Natural killer cell (primary cell): Measurements from ENCODE around the gene FPR3. TPM values are rescaled to one million over a fixed set of nuclear protein-coding genes. Genes with fewer than 3 reads are reported as not detected.

Experiments
- ATAC-seq, 3 donors: fragments of 150-1000 bp in 2 of 3; fragments of 200-7000 bp in 1 of 3; cut with Tn5 transposase; 1 replicate in 1 of 3; 2 replicates in 2 of 3; pipeline ENCODE4 v1.10.0; 2021; ENCODE audit warnings: mild to moderate bottlenecking in 2 of 3, moderate library complexity in 2 of 3
- DNase-seq, 2 donors: peaks; one replicate each; pipeline versions ENCODE4 v3.0.0 to v3.0.0-alpha.2; 2013 to 2021; ENCODE audit warnings: mixed read lengths in 1 of 2
- H3K27ac ChIP-seq: one replicate; pipeline ENCODE4 v1.5.1; 2013; ENCODE audit warnings: mild to moderate bottlenecking, low read length
- H3K27me3 ChIP-seq: one replicate; pipeline ENCODE4 v1.6.1; 2013; ENCODE audit warnings: low read length; ENCODE audit not compliant: control insufficient read depth, insufficient read depth
- H3K36me3 ChIP-seq: one replicate; pipeline ENCODE4 v1.6.1; 2013; ENCODE audit warnings: low read length; ENCODE audit not compliant: control insufficient read depth, insufficient read depth
- H3K4me1 ChIP-seq: one replicate; pipeline ENCODE4 v1.6.1; 2013; ENCODE audit warnings: low read length; ENCODE audit not compliant: control insufficient read depth, insufficient read depth
- H3K4me3 ChIP-seq: one replicate; pipeline ENCODE4 v1.5.1; 2013; ENCODE audit warnings: low read length
- H3K9me3 ChIP-seq: one replicate; pipeline ENCODE4 v1.6.1; 2013; ENCODE audit warnings: low read length; ENCODE audit not compliant: control insufficient read depth, insufficient read depth
- H3K27ac Mint-ChIP-seq, 2 donors: one replicate each; pipeline ENCODE4 v1.8.0; 2022; ENCODE audit warnings: mild to moderate bottlenecking in 2 of 2, mixed read lengths in 2 of 2, moderate library complexity in 1 of 2
- H3K27me3 Mint-ChIP-seq, 2 donors: one replicate each; pipeline ENCODE4 v1.8.0; 2022; ENCODE audit warnings: low read depth in 2 of 2, mixed read lengths in 2 of 2
- H3K36me3 Mint-ChIP-seq: one replicate; pipeline ENCODE4 v1.8.0; 2022; ENCODE audit warnings: mixed read lengths
- H3K4me1 Mint-ChIP-seq, 2 donors: one replicate each; pipeline ENCODE4 v1.8.0; 2022; ENCODE audit warnings: mixed read lengths in 2 of 2
- H3K4me3 Mint-ChIP-seq: one replicate; pipeline ENCODE4 v1.8.0; 2022; ENCODE audit warnings: mild to moderate bottlenecking, moderate library complexity, mixed read lengths
- H3K9me3 Mint-ChIP-seq, 2 donors: one replicate each; pipeline ENCODE4 v1.8.0; 2022; ENCODE audit warnings: mixed read lengths in 2 of 2
- WGBS: methylation state at CpG from one replicate; pipeline ENCODE4 v1.1.7; 2013; ENCODE audit warnings: missing lambda C conversion rate; ENCODE audit not compliant: insufficient coverage; 5-methylcytosine and 5-hydroxymethylcytosine counted together
- intact Hi-C: fragments of 100-400 bp; cut with micrococcal nuclease; formaldehyde crosslinking; loops from one replicate; pipeline ENCODE4 v1.14.2; 2022
- total RNA-seq, 4 donors: library from RNA; stranded (reverse); fragments of 120-200 nt in 1 of 4; gene quantifications; one replicate each; pipeline versions ENCODE4 v1.2.3 to v1.2.4, GENCODE V29; 2013 to 2022
- TF ChIP-seq, protein P1 (sequence below): fragments of 200-600 bp; IDR thresholded peaks from one replicate; pipeline ENCODE4 v1.8.0; 2022; ENCODE audit warnings: antibody characterized with exemption

Gene FPR3
- total RNA-seq, 3 donors from 2014 or later (not counting 1 experiment from before 2014, with no cell fraction given): 0.28 TPM; not detected in 2

DNA sequence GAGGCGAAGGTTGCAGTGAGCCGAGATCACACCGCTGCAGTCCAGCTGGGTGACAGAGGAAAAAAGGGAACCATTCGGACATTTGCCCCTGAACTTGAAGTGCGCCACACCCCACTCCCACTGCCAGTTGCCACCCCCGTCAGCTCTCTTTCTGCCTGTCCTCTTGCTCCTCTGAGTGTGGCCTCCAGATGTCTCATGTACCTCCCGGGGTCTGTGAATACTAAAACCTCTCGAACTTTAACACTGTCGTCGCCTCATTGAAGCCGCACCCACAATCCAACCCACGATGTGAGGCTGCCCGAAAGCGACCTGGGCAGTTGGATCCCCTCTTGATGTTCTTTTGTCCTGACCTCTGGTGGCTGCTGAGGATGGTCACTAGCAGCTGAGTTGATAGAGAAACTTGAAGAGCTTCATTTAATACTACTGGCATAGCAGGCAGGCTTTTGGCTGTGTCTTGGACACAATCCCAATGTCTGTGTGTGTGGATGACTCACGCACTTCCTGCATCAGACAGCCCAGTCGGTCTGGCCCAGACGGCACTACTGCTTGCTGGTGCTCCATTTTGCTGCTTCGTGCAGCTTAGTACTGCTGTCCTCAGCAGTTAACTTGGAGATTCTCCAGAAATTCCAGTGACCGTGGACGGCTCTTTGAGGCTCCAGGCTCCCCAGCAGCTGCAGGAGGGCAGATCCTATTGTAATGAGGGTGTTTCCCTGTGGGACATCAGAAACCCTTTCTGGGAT, 4.2 kb downstream of the FPR3 start:
- no peak for ATAC-seq
- Mint-ChIP-seq H3K4me1 (no peaks in the 10 kb centered on the region), H3K36me3 (no peaks in the 10 kb centered on the region), H3K27me3 (peaks cover 0 to 14% of the 10 kb centered on the region in 2 donors), H3K9me3 (peaks cover 0 to 2% of the 10 kb centered on the region in 2 donors), H3K4me3 (no peak overlapping the region), H3K27ac (no peak overlapping the region)
- WGBS: 78% methylated on average over 20 of the region's 20 CpGs
- H3K4me3 ChIP-seq: no peak overlapping the region
- no peak overlapping the region for H3K27ac ChIP-seq
- H3K4me1 ChIP-seq: peaks cover 4% of the 10 kb centered on the region
- intact Hi-C loops: no loop called here
- peaks cover 4% of the 10 kb centered on the region for H3K9me3 ChIP-seq
- DNase-seq: no peak
- no peaks in the 10 kb centered on the region for H3K36me3 ChIP-seq
- no peaks in the 10 kb centered on the region for H3K27me3 ChIP-seq
- TF ChIP-seq, protein P1, sequence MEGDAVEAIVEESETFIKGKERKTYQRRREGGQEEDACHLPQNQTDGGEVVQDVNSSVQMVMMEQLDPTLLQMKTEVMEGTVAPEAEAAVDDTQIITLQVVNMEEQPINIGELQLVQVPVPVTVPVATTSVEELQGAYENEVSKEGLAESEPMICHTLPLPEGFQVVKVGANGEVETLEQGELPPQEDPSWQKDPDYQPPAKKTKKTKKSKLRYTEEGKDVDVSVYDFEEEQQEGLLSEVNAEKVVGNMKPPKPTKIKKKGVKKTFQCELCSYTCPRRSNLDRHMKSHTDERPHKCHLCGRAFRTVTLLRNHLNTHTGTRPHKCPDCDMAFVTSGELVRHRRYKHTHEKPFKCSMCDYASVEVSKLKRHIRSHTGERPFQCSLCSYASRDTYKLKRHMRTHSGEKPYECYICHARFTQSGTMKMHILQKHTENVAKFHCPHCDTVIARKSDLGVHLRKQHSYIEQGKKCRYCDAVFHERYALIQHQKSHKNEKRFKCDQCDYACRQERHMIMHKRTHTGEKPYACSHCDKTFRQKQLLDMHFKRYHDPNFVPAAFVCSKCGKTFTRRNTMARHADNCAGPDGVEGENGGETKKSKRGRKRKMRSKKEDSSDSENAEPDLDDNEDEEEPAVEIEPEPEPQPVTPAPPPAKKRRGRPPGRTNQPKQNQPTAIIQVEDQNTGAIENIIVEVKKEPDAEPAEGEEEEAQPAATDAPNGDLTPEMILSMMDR: no peak

DNA sequence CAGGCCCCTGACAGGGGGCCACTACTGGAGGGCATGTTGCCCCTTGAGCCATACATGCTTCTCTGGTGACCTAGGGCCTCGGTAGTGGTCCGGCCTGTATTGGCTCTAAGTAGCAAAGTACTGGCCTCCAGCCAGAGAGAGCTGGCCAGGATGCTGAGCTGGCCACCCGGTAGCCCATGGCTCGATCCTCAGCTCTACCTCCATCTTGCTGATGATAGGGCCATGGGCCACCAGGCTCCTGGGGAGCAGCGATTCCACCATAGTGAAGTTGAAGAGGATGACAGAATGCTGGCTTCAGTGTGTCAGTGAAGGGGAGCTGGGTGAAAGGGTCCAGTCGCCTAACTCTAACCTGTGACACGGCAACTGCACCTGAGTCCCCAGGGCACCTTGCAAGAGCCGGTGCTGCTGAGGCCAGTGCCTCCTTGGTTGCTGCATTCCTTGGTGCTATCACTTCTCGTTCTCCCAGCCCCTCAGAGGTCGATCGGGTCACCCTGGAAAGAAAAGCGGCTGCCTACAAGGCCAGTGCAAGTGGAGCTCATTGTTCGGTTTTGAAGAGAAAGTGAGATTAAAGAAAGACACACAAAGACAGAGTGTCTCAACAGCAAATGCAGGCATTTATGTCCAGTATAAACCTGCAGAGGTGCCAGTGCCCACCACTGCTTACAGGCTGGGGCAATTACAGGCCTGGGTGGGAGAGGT, 5.0 kb downstream of the FPR3 start:
- no peak overlapping the region for H3K27ac Mint-ChIP-seq
- H3K9me3 ChIP-seq: peaks cover 4% of the 10 kb centered on the region
- no peak overlapping the region for H3K27ac ChIP-seq
- H3K36me3 Mint-ChIP-seq: no peaks in the 10 kb centered on the region
- H3K27me3 Mint-ChIP-seq: peaks cover 0 to 14% of the 10 kb centered on the region in 2 donors
- ATAC-seq (no peak), DNase-seq (no peak)
- H3K4me3 Mint-ChIP-seq: no peak overlapping the region
- intact Hi-C loops: no loop called here
- 92% methylated on average over 13 of the region's 13 CpGs for WGBS
- no peaks in the 10 kb centered on the region for H3K36me3 ChIP-seq
- H3K4me3 ChIP-seq: no peak overlapping the region
- H3K27me3 ChIP-seq: no peaks in the 10 kb centered on the region
- H3K4me1 ChIP-seq: peaks cover 4% of the 10 kb centered on the region
- TF ChIP-seq, protein P1: no peak
- H3K9me3 Mint-ChIP-seq: peaks cover 2% of the 10 kb centered on the region in 2 donors
- no peaks in the 10 kb centered on the region for H3K4me1 Mint-ChIP-seq

DNA sequence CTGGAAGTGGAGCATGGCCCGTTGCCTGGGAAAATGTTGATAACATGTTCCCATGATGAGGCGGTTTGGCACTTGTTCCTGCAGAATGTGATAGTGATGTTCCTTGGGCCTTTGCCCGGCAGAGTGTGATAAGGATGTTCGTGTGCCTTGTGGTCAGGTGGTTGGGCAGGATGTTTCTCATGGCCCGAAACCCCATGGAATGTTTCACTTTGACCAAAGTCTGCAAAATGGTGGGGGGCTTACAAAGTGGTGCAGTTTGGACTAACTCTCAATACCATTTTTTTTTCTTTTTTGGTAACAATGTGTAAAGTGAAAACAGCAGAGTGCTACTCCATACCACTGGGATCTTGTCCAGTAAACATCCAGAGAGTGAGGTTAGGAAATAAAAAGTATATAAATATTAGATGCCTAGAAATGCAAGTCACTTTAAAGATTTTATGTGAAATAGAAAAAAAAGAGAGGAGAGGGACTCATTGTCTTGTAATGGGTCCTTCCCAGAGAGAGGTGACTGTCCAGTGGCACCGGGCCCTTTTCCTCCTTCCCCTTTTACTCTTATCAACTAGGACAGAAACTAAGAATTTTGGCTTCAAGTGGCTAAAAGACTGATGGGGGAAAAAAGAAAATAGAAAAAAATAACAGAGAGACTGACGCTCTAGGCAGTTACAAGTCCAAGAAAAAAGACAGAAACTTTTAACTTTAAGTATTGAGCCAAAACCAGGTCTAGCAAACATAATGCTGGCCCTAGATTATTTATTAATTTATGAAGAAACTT, 5.7 kb downstream of the FPR3 start:
- Mint-ChIP-seq H3K9me3 (peaks cover 2% of the 10 kb centered on the region in 2 donors), H3K27ac (no peak overlapping the region), H3K4me1 (no peaks in the 10 kb centered on the region), H3K4me3 (no peak overlapping the region), H3K27me3 (peaks cover 0 to 14% of the 10 kb centered on the region in 2 donors), H3K36me3 (no peaks in the 10 kb centered on the region)
- 84% methylated on average over 6 of the region's 7 CpGs for WGBS
- peaks cover 4% of the 10 kb centered on the region for H3K9me3 ChIP-seq
- DNase-seq (no peak), ATAC-seq (no peak)
- H3K4me1 ChIP-seq: peaks cover 4% of the 10 kb centered on the region
- TF ChIP-seq, protein P1: no peak
- H3K36me3 ChIP-seq: no peaks in the 10 kb centered on the region
- intact Hi-C loops: no loop called here
- H3K27ac ChIP-seq: no peak overlapping the region
- no peak overlapping the region for H3K4me3 ChIP-seq
- no peaks in the 10 kb centered on the region for H3K27me3 ChIP-seq
